NCI-H1694 treated with DMSO at 0.1 percent for 48 hours (cell line): ENCODE results near the gene FBXL12.
"Not testable (repeated sequence)": the region's sequence is repeated elsewhere in the genome, so short reads cannot be mapped to it uniquely, and the experiment has no call there.

Experiments used
- DNase-seq: peaks from one replicate; lab custom pipeline; 2025; lab: John Stamatoyannopoulos, UW

Gene FBXL12

GRCh38 chr19:9818734-9819595 is at the start of gene FBXL12:
TSS of gene FBXL12 (minus strand) at chr19:9819079. CDS start at chr19:9818813, 266 bp downstream.
- peak; percentile 93 for DNase-seq

- no peak for DNase-seq
Measured at GRCh38 chr19:9865732-9866501, 47.0 kb upstream of the FBXL12 start.

- DNase-seq: no peak
Measured at GRCh38 chr19:9863759-9864158, 44.9 kb upstream of the FBXL12 start.

GRCh38 chr19:9862938-9863337 is 44.1 kb upstream of the FBXL12 start:
- no peak for DNase-seq

- DNase-seq: no peak
Measured at GRCh38 chr19:9861503-9861902, 42.6 kb upstream of the FBXL12 start.

- DNase-seq: no peak
Measured at GRCh38 chr19:9860407-9860806, 41.5 kb upstream of the FBXL12 start.

- DNase-seq: no peak
Measured at GRCh38 chr19:9858766-9859165, 39.9 kb upstream of the FBXL12 start.

GRCh38 chr19:9857920-9858746 is 39.3 kb upstream of the FBXL12 start:
- no peak for DNase-seq

- no peak for DNase-seq
Measured at GRCh38 chr19:9857076-9857721, 38.3 kb upstream of the FBXL12 start.

GRCh38 chr19:9856609-9857008 is 37.7 kb upstream of the FBXL12 start:
- no peak for DNase-seq

- DNase-seq: no peak
Measured at GRCh38 chr19:9854282-9854846, 35.5 kb upstream of the FBXL12 start.

- peak; percentile 85 for DNase-seq
Measured at GRCh38 chr19:9850235-9850959, 31.5 kb upstream of the FBXL12 start.

- peak; percentile 13 for DNase-seq
Measured at GRCh38 chr19:9849791-9850190, 30.9 kb upstream of the FBXL12 start.

- peak; percentile 53 for DNase-seq
Measured at GRCh38 chr19:9848762-9849161, 29.9 kb upstream of the FBXL12 start.

GRCh38 chr19:9848060-9848459 is 29.2 kb upstream of the FBXL12 start:
- DNase-seq: peak; percentile 14

- DNase-seq: peak; percentile 11
Measured at GRCh38 chr19:9847087-9847671, 28.3 kb upstream of the FBXL12 start.

- DNase-seq: not testable (repeated sequence)
Measured at GRCh38 chr19:9843626-9844273, 24.9 kb upstream of the FBXL12 start.

- DNase-seq: no peak
Measured at GRCh38 chr19:9842834-9843625, 24.2 kb upstream of the FBXL12 start.

- no peak for DNase-seq
Measured at GRCh38 chr19:9839415-9839814, 20.5 kb upstream of the FBXL12 start.
